MM.1S (cell line): ENCODE results near the gene FAM47E.

Experiments
- CTCF ChIP-seq: fragments of 300-600 bp; sonication (generic); IDR thresholded peaks from 2 replicates; pipeline ENCODE4 v1.5.1; 2016; ENCODE audit warnings: antibody characterized with exemption, low read length, mixed read lengths
- EZH2 ChIP-seq: fragments of 300-600 bp; sonication (generic); optimal IDR thresholded peaks from 2 replicates; pipeline ENCODE3; 2017; ENCODE audit warnings: low read depth, mild to moderate bottlenecking, antibody characterized with exemption, low read length, mixed read lengths
- EZH2phosphoT487 ChIP-seq: fragments of 300-600 bp; sonication (generic); IDR thresholded peaks from 2 replicates; pipeline ENCODE4 v1.6.1; 2018; ENCODE audit warnings: antibody characterized with exemption, low read length

- TF ChIP-seq CTCF (no peak), EZH2 (no peak), EZH2phosphoT487 (no peak)
Measured at GRCh38 chr4:76292730-76293129, 41.2 kb downstream of the FAM47E start.
